Stimulated activated naive CD8-positive, alpha-beta T cell treated with anti-CD3 and anti-CD28 coated beads, Interleukin-15, Interleukin-2, amounts not matched to agents 100 ng/mL and 50 ng/mL, for 24 hours (primary cell): Measurements from ENCODE around the gene PRKAG3.
A peak's percentile ranks its signal among the peaks of the same experiment; 100 is the strongest.
"Not testable (repeated sequence)": the region's sequence is repeated elsewhere in the genome, so short reads cannot be mapped to it uniquely, and the experiment has no call there.

Experiments
- H3K27ac Mint-ChIP-seq: one replicate; pipeline ENCODE4 v1.8.0; 2021; ENCODE audit warnings: mild to moderate bottlenecking, mixed read lengths
- H3K27me3 Mint-ChIP-seq: one replicate; pipeline ENCODE4 v1.8.0; 2021; ENCODE audit warnings: mixed read lengths
- H3K36me3 Mint-ChIP-seq: one replicate; pipeline ENCODE4 v1.8.0; 2021; ENCODE audit warnings: low read depth, mixed read lengths
- H3K4me1 Mint-ChIP-seq: one replicate; pipeline ENCODE4 v1.8.0; 2021; ENCODE audit warnings: low read depth, mixed read lengths
- H3K4me3 Mint-ChIP-seq: one replicate; pipeline ENCODE4 v1.8.0; 2021; ENCODE audit warnings: mild to moderate bottlenecking, mixed read lengths
- H3K9me3 Mint-ChIP-seq: one replicate; pipeline ENCODE4 v1.8.0; 2021; ENCODE audit warnings: mixed read lengths

PRKAG3 gene

DNA sequence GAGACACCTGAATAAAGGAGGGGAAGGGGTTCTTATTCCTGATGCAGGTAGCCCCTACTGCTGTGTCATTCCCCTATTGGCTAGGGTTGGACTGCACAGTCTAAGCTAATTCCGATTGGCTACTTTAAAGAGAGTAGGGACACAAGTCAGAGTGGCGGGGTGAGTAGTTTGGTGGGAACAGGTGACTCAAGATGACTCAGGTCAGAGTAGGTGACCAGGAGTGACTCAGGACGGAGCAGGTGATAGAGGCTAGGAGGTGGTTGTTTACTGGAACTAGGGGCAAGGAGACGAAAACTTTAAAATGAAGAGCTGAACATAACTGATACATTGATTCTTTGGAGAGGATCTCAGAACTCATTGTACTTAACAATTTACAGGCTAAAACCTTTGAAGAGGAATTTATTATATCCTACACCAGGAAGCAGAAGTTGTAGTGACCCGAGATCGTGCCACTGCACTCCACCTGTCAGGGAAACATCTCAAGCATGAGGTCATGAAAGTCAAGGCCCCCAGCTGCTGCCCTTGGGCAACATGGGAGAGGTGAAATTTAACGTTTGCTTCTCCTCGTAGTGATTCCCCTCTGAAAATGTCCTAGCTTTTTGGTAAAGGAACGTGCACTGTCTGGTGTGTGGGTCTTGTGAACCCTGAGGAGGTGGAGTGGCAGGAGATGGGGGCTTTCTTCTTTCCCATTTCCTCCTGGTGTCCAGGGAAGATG lies 54.2 kb downstream of the PRKAG3 start:
- H3K36me3 Mint-ChIP-seq: peaks cover 23% of the 10 kb centered on the region
- H3K4me1 Mint-ChIP-seq: peaks cover 7% of the 10 kb centered on the region
- H3K27ac Mint-ChIP-seq: peak overlapping the region; percentile 42
- peaks cover 19% of the 10 kb centered on the region for H3K9me3 Mint-ChIP-seq
- H3K4me3 Mint-ChIP-seq: no peak overlapping the region
- H3K27me3 Mint-ChIP-seq: peaks cover 36% of the 10 kb centered on the region

- H3K4me3 Mint-ChIP-seq: no peak overlapping the region
- H3K9me3 Mint-ChIP-seq: peaks cover 19% of the 10 kb centered on the region
- no peak overlapping the region for H3K27ac Mint-ChIP-seq
- peaks cover 23% of the 10 kb centered on the region for H3K36me3 Mint-ChIP-seq
- peaks cover 33% of the 10 kb centered on the region for H3K27me3 Mint-ChIP-seq
- peaks cover 7% of the 10 kb centered on the region for H3K4me1 Mint-ChIP-seq
Observed at GRCh38 chr2:218776488-218776887, 55.1 kb downstream of the PRKAG3 start.

DNA sequence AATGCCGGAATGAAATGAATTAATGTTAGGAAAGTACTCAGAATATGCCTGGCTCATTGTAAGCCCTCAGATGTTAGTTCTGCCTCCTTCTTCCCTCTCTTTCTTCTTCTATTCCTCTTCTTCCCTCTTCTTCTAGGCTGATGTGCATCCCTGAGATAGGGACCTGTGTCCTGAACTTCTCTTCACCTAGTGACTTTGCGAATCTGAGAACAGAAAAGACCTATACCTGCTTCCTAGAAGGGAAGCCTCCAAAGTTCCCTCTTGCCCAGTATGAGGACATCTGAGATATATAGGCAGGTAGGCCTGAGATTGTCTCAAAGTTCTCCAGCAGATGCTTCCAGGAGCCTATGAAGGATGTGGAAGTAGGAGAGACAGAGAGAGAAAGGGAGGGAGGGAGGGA lies 57.7 kb downstream of the PRKAG3 start:
- H3K9me3 Mint-ChIP-seq: peaks cover 16% of the 10 kb centered on the region
- H3K27me3 Mint-ChIP-seq: peaks cover 10% of the 10 kb centered on the region
- H3K4me1 Mint-ChIP-seq: no peaks in the 10 kb centered on the region
- H3K4me3 Mint-ChIP-seq: no peak overlapping the region
- H3K36me3 Mint-ChIP-seq: peaks cover 25% of the 10 kb centered on the region
- H3K27ac Mint-ChIP-seq: no peak overlapping the region

DNA sequence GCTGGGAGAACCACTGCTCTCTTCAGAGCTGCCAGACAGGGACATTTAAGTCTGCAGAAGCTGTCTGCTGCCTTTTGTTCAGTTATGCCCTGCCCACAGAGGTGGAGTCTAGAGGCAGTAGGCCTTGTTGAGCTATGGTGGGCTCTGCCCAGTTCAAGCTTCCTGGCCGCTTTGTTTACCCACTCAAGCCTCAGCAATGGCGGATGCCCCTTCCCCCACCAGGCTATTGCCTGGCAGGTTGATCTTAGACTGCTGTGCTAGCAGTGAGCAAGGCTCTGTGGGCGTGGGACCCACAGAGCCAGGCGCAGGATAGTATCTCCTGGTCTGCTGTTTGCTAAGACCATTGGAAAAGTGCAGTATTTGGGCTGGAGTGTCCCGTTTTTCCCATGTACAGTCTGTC lies 58.8 kb downstream of the PRKAG3 start:
- H3K4me1 Mint-ChIP-seq, H3K27ac Mint-ChIP-seq, H3K4me3 Mint-ChIP-seq, H3K27me3 Mint-ChIP-seq: not testable (repeated sequence)
- peaks cover 22% of the 10 kb centered on the region for H3K36me3 Mint-ChIP-seq
- H3K9me3 Mint-ChIP-seq: peaks cover 12% of the 10 kb centered on the region
